Type B pancreatic cell (in vitro differentiated cells): ENCODE measurements around the gene FILIP1L. TPM values are rescaled to one million over a fixed set of nuclear protein-coding genes. Genes with fewer than 3 reads are reported as not detected.

Experiments used
- DNase-seq: peaks from one replicate; pipeline ENCODE4 v3.0.0; 2021; ENCODE audit warnings: mixed read lengths; ENCODE audit not compliant: unreplicated experiment; ENCODE audit errors: extremely low spot score
- H3K27ac Mint-ChIP-seq: 2 replicates; pipeline ENCODE4 v1.8.0; 2021; ENCODE audit warnings: mild to moderate bottlenecking, mixed read lengths
- H3K27me3 Mint-ChIP-seq: 2 replicates; pipeline ENCODE4 v1.8.0; 2021; ENCODE audit warnings: mixed read lengths
- H3K36me3 Mint-ChIP-seq: 2 replicates; pipeline ENCODE4 v1.8.0; 2021; ENCODE audit warnings: mixed read lengths
- H3K4me1 Mint-ChIP-seq: one replicate; pipeline ENCODE4 v1.8.0; 2021; ENCODE audit warnings: mixed read lengths; ENCODE audit not compliant: unreplicated experiment
- H3K4me3 Mint-ChIP-seq: 2 replicates; pipeline ENCODE4 v1.8.0; 2021; ENCODE audit warnings: mild to moderate bottlenecking, mixed read lengths
- H3K9me3 Mint-ChIP-seq: 2 replicates; pipeline ENCODE4 v1.8.0; 2021; ENCODE audit warnings: mixed read lengths
- total RNA-seq: library from RNA; stranded (reverse); gene quantifications from 2 replicates; pipeline ENCODE4 v1.2.1, GENCODE V29; 2021; ENCODE audit warnings: low replicate concordance
- TF ChIP-seq, protein P1 (sequence below): fragments of 200-600 bp; sonication (generic); conservative IDR thresholded peaks from 2 replicates; pipeline ENCODE4 v1.5.0; 2021; ENCODE audit warnings: antibody characterized with exemption, mild to moderate bottlenecking

Gene FILIP1L
- total RNA-seq, 1 donor from 2014 or later = 30.6 TPM

DNA sequence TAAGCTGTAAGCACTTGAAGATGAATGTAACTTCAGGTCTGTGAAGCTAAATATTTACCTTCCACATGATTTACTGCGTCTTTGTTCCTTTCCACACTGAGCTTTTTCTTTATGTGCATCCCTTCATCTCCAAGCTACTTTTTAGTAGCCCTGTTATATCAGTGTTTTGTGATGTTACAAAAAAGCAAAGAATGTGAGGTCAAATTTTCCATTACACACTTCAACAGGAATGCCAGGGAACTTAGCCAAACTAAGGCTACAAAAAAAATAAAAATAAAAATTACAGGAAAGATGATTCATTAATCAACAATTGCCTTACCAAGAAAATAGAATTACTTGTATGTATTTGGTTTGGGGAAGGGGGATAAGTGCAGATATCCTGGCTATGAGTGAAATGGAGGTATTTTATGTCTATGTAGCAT, 73.0 kb downstream of the FILIP1L start:
- Mint-ChIP-seq H3K9me3 (no peaks in the 10 kb centered on the region), H3K27ac (peak overlapping the region; percentile 67), H3K27me3 (no peaks in the 10 kb centered on the region), H3K36me3 (no peaks in the 10 kb centered on the region), H3K4me3 (no peak overlapping the region), H3K4me1 (peaks cover 37% of the 10 kb centered on the region)
- no peak for DNase-seq
- TF ChIP-seq, protein P1, sequence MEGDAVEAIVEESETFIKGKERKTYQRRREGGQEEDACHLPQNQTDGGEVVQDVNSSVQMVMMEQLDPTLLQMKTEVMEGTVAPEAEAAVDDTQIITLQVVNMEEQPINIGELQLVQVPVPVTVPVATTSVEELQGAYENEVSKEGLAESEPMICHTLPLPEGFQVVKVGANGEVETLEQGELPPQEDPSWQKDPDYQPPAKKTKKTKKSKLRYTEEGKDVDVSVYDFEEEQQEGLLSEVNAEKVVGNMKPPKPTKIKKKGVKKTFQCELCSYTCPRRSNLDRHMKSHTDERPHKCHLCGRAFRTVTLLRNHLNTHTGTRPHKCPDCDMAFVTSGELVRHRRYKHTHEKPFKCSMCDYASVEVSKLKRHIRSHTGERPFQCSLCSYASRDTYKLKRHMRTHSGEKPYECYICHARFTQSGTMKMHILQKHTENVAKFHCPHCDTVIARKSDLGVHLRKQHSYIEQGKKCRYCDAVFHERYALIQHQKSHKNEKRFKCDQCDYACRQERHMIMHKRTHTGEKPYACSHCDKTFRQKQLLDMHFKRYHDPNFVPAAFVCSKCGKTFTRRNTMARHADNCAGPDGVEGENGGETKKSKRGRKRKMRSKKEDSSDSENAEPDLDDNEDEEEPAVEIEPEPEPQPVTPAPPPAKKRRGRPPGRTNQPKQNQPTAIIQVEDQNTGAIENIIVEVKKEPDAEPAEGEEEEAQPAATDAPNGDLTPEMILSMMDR = no peak

DNA sequence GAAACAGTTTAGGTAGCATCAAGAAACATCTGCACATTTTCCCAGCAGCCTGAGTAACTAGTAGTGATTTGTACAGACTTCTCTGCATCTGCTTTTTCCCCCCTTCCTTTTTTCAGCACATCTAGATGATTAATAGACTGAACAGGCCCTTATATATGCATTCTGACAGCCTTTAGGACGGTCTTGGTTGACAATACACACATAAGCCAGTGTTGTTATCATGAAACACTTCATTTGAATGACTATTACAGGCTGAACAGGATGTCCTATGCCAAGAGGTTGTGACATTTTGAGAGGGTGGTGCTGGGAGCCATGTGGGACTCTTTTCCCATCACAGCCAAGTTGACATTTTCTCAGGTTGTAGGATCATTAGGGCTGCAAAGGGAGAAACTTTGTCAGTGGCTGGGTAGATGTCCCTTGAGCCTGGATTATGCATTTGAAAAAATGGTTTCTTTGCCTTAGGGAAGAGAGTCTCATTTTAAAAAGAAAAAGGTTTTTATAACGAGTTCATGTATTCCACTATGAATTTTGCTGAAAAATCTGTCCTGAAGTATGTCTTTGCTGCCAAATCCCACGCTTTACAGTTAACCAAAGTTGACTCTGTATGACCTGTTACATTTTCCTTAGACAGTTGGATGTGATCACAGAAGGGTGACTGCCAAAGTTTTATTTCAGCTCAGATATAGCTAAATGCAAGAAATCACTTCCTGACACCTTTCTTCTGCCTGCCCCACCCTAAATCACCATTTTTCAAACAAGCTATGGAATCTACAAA, 73.7 kb downstream of the FILIP1L start:
- H3K9me3 Mint-ChIP-seq = no peaks in the 10 kb centered on the region
- TF ChIP-seq, protein P1 = no peak
- H3K27me3 Mint-ChIP-seq = no peaks in the 10 kb centered on the region
- H3K4me1 Mint-ChIP-seq = peaks cover 30% of the 10 kb centered on the region
- peak overlapping the region; percentile 67 for H3K27ac Mint-ChIP-seq
- H3K4me3 Mint-ChIP-seq = no peak overlapping the region
- no peaks in the 10 kb centered on the region for H3K36me3 Mint-ChIP-seq
- DNase-seq = no peak

DNA sequence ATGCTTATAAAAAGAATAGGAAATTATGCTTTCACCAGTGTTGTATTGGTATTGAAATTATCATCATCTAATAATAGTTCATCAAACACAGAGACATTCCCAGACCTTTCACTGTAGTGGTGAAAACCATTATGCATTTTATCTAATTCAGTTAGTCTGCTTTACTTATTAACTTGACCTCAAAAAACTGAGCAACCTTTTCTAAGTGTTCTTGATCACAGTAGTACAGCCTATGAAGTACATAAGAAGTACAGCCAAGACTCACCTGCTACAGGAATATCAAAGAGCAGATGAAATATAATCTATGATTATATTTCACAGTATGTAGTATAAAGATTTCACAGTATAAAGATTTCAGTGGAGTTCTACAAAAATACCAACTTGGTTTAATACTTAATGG, 75.2 kb downstream of the FILIP1L start:
- no peak overlapping the region for H3K4me3 Mint-ChIP-seq
- DNase-seq = no peak
- TF ChIP-seq, protein P1 = no peak
- peaks cover 29% of the 10 kb centered on the region for H3K4me1 Mint-ChIP-seq
- H3K27me3 Mint-ChIP-seq = no peaks in the 10 kb centered on the region
- H3K9me3 Mint-ChIP-seq = no peaks in the 10 kb centered on the region
- H3K36me3 Mint-ChIP-seq = peaks cover under 1% of the 10 kb centered on the region
- no peak overlapping the region for H3K27ac Mint-ChIP-seq

DNA sequence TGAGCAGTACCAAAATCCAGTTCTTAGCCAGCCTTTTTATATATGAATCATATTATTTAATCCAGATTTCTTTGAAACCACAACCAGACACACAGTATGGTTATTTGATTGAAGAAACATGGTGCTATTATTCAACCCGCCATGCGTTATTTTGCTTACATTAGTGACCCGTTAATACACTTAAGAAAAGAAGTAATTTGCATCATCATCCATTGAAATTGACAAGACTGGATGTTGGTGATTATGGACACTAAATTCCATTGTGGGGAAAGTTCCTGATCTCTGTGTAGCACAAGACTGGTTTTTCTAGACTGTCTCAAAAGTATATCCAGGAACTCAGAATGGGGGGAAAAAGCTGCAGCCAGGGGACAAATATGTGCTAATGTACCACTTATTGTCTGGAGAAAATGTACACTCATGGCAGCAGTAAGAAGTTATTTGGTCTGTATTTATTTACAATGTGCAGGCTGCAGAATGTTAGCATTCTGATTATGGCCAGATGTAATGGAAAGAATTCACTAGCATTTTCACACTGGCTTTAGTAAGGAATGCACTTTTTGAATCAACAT, 80.3 kb downstream of the FILIP1L start:
- H3K4me3 Mint-ChIP-seq = no peak overlapping the region
- TF ChIP-seq, protein P1 = no peak
- DNase-seq = no peak
- H3K27ac Mint-ChIP-seq = peak overlapping the region; percentile 8
- H3K4me1 Mint-ChIP-seq = peaks cover 14% of the 10 kb centered on the region
- H3K27me3 Mint-ChIP-seq = no peaks in the 10 kb centered on the region
- H3K9me3 Mint-ChIP-seq = no peaks in the 10 kb centered on the region
- peaks cover 3% of the 10 kb centered on the region for H3K36me3 Mint-ChIP-seq

DNA sequence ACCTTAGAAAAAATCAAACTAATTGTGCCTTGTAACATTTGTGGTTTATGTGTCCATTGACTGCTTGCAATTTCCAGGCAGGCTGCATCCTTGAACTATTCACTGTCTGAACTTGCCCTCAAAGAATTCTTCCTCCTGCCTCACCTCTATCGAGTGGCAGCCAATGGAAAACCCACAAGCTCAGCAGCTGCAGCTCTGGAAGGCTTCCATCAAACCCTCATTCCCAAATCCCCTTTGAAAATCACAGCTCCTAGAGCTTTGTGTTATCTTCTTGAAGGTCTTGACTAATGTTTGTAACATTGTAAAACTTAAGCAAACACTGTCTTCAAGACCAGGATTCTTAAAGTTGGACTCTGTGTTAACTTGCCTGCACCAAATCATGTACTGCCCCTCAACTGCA, 81.1 kb downstream of the FILIP1L start:
- H3K9me3 Mint-ChIP-seq = no peaks in the 10 kb centered on the region
- H3K36me3 Mint-ChIP-seq = peaks cover 3% of the 10 kb centered on the region
- H3K27ac Mint-ChIP-seq = no peak overlapping the region
- no peak for DNase-seq
- no peaks in the 10 kb centered on the region for H3K27me3 Mint-ChIP-seq
- TF ChIP-seq, protein P1 = no peak
- peaks cover 14% of the 10 kb centered on the region for H3K4me1 Mint-ChIP-seq
- no peak overlapping the region for H3K4me3 Mint-ChIP-seq
